ENCODE results near the gene RRP7A.

- TF ChIP-seq CTCF (IDR thresholded peaks at IDR 0.05; ENCODE audit: low read length) (no peak), EZH2 (IDR thresholded peaks at IDR 0.05; ENCODE audit: borderline replicate concordance, low read length) (no peak)
Observed at GRCh38 chr22:42509548-42509947, 10.0 kb downstream of the RRP7A start.

Data from OCI-LY1 (cell line).